H9 (cell line): ENCODE data around the gene RASA3. TPM values are rescaled to one million over a fixed set of nuclear protein-coding genes. Genes with fewer than 3 reads are reported as not detected.

Source experiments
- DNase-seq: peaks from one replicate; pipeline ENCODE4 v3.0.0-alpha.2; 2017
- H2AFZ ChIP-seq: one replicate; pipeline ENCODE4 v1.6.1; 2013; ENCODE audit warnings: mild to moderate bottlenecking, low read length, control low read depth, moderate library complexity
- H2AK5ac ChIP-seq: 2 replicates; pipeline ENCODE4 v1.6.1; 2013; ENCODE audit warnings: low read length, control low read depth, mixed read lengths; ENCODE audit not compliant: insufficient read length
- H2BK120ac ChIP-seq: one replicate; pipeline ENCODE4 v1.6.1; 2013; ENCODE audit warnings: low read depth, mild to moderate bottlenecking, low read length, control low read depth, inconsistent platforms; ENCODE audit not compliant: poor library complexity, severe bottlenecking
- H2BK12ac ChIP-seq: 2 replicates; pipeline ENCODE4 v1.6.1; 2013; ENCODE audit warnings: low read length, control low read depth, mixed read lengths, low read depth; ENCODE audit not compliant: insufficient read length
- H2BK15ac ChIP-seq: 2 replicates; pipeline ENCODE4 v1.6.1; 2013; ENCODE audit warnings: low read depth, low read length, control low read depth
- H2BK20ac ChIP-seq: one replicate; pipeline ENCODE4 v1.6.1; 2013; ENCODE audit warnings: low read depth, mild to moderate bottlenecking, low read length, control low read depth, inconsistent platforms; ENCODE audit not compliant: poor library complexity, severe bottlenecking
- H2BK5ac ChIP-seq: 2 replicates; pipeline ENCODE4 v1.6.1; 2013; ENCODE audit warnings: low read length, control low read depth, mixed read lengths; ENCODE audit not compliant: insufficient read length
- H3K14ac ChIP-seq: 2 replicates; pipeline ENCODE4 v1.6.1; 2013; ENCODE audit warnings: low read length, control low read depth; ENCODE audit not compliant: insufficient read depth
- H3K18ac ChIP-seq: 2 replicates; pipeline ENCODE4 v1.6.1; 2013; ENCODE audit warnings: low read depth, mild to moderate bottlenecking, mixed read lengths, low read length, control low read depth; ENCODE audit not compliant: insufficient read length
- H3K23ac ChIP-seq: 2 replicates; pipeline ENCODE4 v1.6.1; 2013; ENCODE audit warnings: low read length, control low read depth, mixed read lengths, low read depth; ENCODE audit not compliant: insufficient read length
- H3K23me2 ChIP-seq: 2 replicates; pipeline ENCODE4 v1.6.1; 2013; ENCODE audit warnings: low read depth, mild to moderate bottlenecking, mixed read lengths, low read length, control low read depth; ENCODE audit not compliant: insufficient read length, poor library complexity, severe bottlenecking
- H3K27ac ChIP-seq: 2 replicates; pipeline ENCODE4 v1.5.1; 2013; ENCODE audit warnings: low read length, control low read depth, mixed read lengths, low read depth; ENCODE audit not compliant: insufficient read length
- H3K27me3 ChIP-seq: 2 replicates; pipeline ENCODE4 v1.6.1; 2013; ENCODE audit warnings: low read length, control low read depth, inconsistent platforms; ENCODE audit not compliant: insufficient read depth
- H3K4ac ChIP-seq: 2 replicates; pipeline ENCODE4 v1.6.1; 2013; ENCODE audit warnings: low read depth, mild to moderate bottlenecking, control low read depth, inconsistent platforms, low read length, moderate library complexity
- H3K4me1 ChIP-seq: 2 replicates; pipeline ENCODE4 v1.6.1; 2013; ENCODE audit warnings: low read length, control low read depth, inconsistent platforms; ENCODE audit not compliant: insufficient read depth
- H3K4me2 ChIP-seq: 2 replicates; pipeline ENCODE4 v1.6.1; 2013; ENCODE audit warnings: low read length, control low read depth, mixed read lengths; ENCODE audit not compliant: insufficient read length, insufficient read depth
- H3K56ac ChIP-seq: 2 replicates; pipeline ENCODE4 v1.6.1; 2013; ENCODE audit warnings: low read depth, mild to moderate bottlenecking, mixed read lengths, low read length, control low read depth; ENCODE audit not compliant: insufficient read length
- H3K79me1 ChIP-seq: 2 replicates; pipeline ENCODE4 v1.6.1; 2013; ENCODE audit warnings: low read depth, mild to moderate bottlenecking, moderate library complexity, low read length, control low read depth, inconsistent platforms; ENCODE audit not compliant: insufficient read depth, poor library complexity, severe bottlenecking
- H3K79me2 ChIP-seq: 2 replicates; pipeline ENCODE4 v1.6.1; 2013; ENCODE audit warnings: low read length, control low read depth, inconsistent platforms; ENCODE audit not compliant: insufficient read depth
- H3K9ac ChIP-seq: 2 replicates; pipeline ENCODE4 v1.6.1; 2013; ENCODE audit warnings: low read length, control low read depth, mixed read lengths; ENCODE audit not compliant: insufficient read length; ENCODE audit errors: extremely low read depth
- H3K9me3 ChIP-seq: one replicate; pipeline ENCODE4 v1.6.1; 2013; ENCODE audit warnings: low read depth, low read length, inconsistent platforms; ENCODE audit not compliant: control insufficient read depth
- H3T11ph ChIP-seq: one replicate; pipeline ENCODE4 v1.6.1; 2013; ENCODE audit warnings: mild to moderate bottlenecking, low read length, control low read depth, inconsistent platforms
- H4K20me1 ChIP-seq: one replicate; pipeline ENCODE4 v1.6.1; 2013; ENCODE audit not compliant: control insufficient read depth, insufficient read length, insufficient read depth
- H4K5ac ChIP-seq: 2 replicates; pipeline ENCODE4 v1.6.1; 2013; ENCODE audit warnings: low read depth, mild to moderate bottlenecking, mixed read lengths, low read length, control low read depth; ENCODE audit not compliant: insufficient read length
- H4K8ac ChIP-seq: replicated peaks from 2 replicates; pipeline ENCODE4 v1.6.1; 2013; ENCODE audit warnings: low read length, control low read depth, mixed read lengths, low read depth; ENCODE audit not compliant: insufficient read length
- H4K91ac ChIP-seq: 2 replicates; pipeline ENCODE4 v1.6.1; 2013; ENCODE audit warnings: low read depth, mild to moderate bottlenecking, moderate library complexity, mixed read lengths, low read length, control low read depth; ENCODE audit not compliant: insufficient read length
- H3K27ac Mint-ChIP-seq, 3 experiments: 2 replicates in 2 of 3; 3 replicates in 1 of 3; pipeline ENCODE4 v1.8.0; 2020 to 2021; ENCODE audit warnings: mixed read lengths in 3 of 3, mild to moderate bottlenecking in 1 of 3, moderate library complexity in 1 of 3
- H3K27me3 Mint-ChIP-seq: 2 replicates; pipeline ENCODE4 v1.8.0; 2021; ENCODE audit warnings: low read depth, mild to moderate bottlenecking, moderate library complexity, mixed read lengths
- H3K36me3 Mint-ChIP-seq, 3 experiments: 2 replicates in 2 of 3; 3 replicates in 1 of 3; pipeline ENCODE4 v1.8.0; 2020 to 2021; ENCODE audit warnings: low read depth in 3 of 3, mixed read lengths in 3 of 3; ENCODE audit not compliant: insufficient read depth in 1 of 3
- H3K4me1 Mint-ChIP-seq, 2 experiments: 2 replicates each; pipeline ENCODE4 v1.8.0; 2020; ENCODE audit warnings: mixed read lengths in 2 of 2
- H3K4me3 Mint-ChIP-seq, 2 experiments: 2 replicates in 1 of 2; 3 replicates in 1 of 2; pipeline ENCODE4 v1.8.0; 2020 to 2021; ENCODE audit warnings: mild to moderate bottlenecking in 2 of 2, mixed read lengths in 2 of 2, moderate library complexity in 1 of 2
- H3K9me3 Mint-ChIP-seq, 2 experiments: 2 replicates in 1 of 2; 3 replicates in 1 of 2; pipeline ENCODE4 v1.8.0; 2020; ENCODE audit warnings: mild to moderate bottlenecking in 2 of 2, mixed read lengths in 2 of 2, moderate library complexity in 1 of 2
- CTCF ChIP-seq: fragments of 200-600 bp; sonication (generic); conservative IDR thresholded peaks from 3 replicates; pipeline ENCODE4 v1.8.0; 2021; ENCODE audit warnings: antibody characterized with exemption, mild to moderate bottlenecking
- WGBS: extraction: QIAGEN DNeasy Blood & Tissue Kit; methylation state at CpG from one replicate; pipeline ENCODE4 v1.1.7; 2013; ENCODE audit warnings: missing lambda C conversion rate, low lambda C conversion rate, mixed read lengths; ENCODE audit not compliant: insufficient read length; ENCODE audit errors: extremely low coverage; 5-methylcytosine and 5-hydroxymethylcytosine counted together
- total RNA-seq: library from RNA; stranded (reverse); gene quantifications from 2 replicates; pipeline ENCODE4 v1.2.1, GENCODE V29; 2021

Gene RASA3
- total RNA-seq, 1 experiment from 2014 or later: 12.3 TPM

- Histone ChIP-seq H3K56ac (no peak overlapping the region), H3K27me3 (no peaks in the 10 kb centered on the region), H4K8ac (no peak overlapping the region), H3K79me1 (no peaks in the 10 kb centered on the region), H4K20me1 (no peaks in the 10 kb centered on the region), H3T11ph (no peak overlapping the region), H2BK120ac (no peak overlapping the region), H3K79me2 (no peaks in the 10 kb centered on the region; the same call in 1 of the 2 replicates), H2BK12ac (no peak overlapping the region), H3K18ac (no peak overlapping the region), H3K4me2 (no peak overlapping the region), H3K14ac (no peak overlapping the region), H2AK5ac (no peak overlapping the region), H3K9me3 (no peaks in the 10 kb centered on the region), H3K4ac (no peak overlapping the region), H3K4me1 (no peaks in the 10 kb centered on the region), H4K91ac (no peak overlapping the region), H3K23ac (no peak overlapping the region), H3K23me2 (peaks cover 3% of the 10 kb centered on the region), H3K27ac (no peak overlapping the region), H2BK20ac (no peak overlapping the region), H3K9ac (no peak overlapping the region), H2AFZ (no peak overlapping the region), H2BK5ac (no peak overlapping the region), H2BK15ac (no peak overlapping the region), H4K5ac (no peak overlapping the region)
- Mint-ChIP-seq H3K27ac (peak overlapping the region in 1 of 3 experiments; percentile 48; a peak in 2 of 7 replicates), H3K36me3 (no peaks in the 10 kb centered on the region; a peak in 3 of 7 replicates), H3K9me3 (peaks cover 3 to 6% of the 10 kb centered on the region in 2 experiments; a peak in 3 of 5 replicates), H3K4me3 (no peak overlapping the region), H3K4me1 (peaks cover 9 to 22% of the 10 kb centered on the region in 2 experiments), H3K27me3 (no peaks in the 10 kb centered on the region)
- TF ChIP-seq CTCF: no peak
- no peak for DNase-seq
- no CpG with 5 or more reads among the region's 24 CpGs for WGBS
Measured at GRCh38 chr13:114104655-114105520, 27.5 kb downstream of the RASA3 start.
